Activated CD4-positive, alpha-beta T cell treated with anti-CD3 and anti-CD28 coated beads, Interleukin-2, Interleukin-4, amounts not matched to agents 100 ng/mL and 50 ng/mL, durations not matched to agents 16 hours and 8 hours (primary cell): ENCODE data around the gene SPTLC3.

Experiments used
- DNase-seq: peaks from one replicate; pipeline ENCODE4 v3.0.0-alpha.2; 2020; ENCODE audit warnings: low spot score

Gene SPTLC3

DNA sequence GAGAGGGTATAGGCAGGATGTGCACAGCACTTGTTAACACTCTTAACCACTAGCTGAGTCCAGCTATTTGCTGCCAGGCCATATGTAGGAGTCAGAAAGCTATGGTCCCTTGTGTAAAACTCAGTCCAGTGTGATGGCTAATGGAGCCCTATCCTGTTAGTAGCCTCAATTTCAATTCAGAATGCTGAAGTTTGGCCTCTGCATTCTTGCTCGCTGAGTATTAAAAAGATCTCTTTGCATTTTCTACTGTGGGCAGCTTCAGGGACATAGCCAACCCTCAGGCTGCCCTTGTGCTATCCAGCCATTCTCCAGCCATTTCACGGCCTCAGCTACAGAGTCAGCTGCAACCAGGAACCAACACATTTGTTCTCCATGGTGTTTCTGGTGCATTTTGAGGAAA is 92.5 kb downstream of the SPTLC3 start:
- no peak for DNase-seq

DNA sequence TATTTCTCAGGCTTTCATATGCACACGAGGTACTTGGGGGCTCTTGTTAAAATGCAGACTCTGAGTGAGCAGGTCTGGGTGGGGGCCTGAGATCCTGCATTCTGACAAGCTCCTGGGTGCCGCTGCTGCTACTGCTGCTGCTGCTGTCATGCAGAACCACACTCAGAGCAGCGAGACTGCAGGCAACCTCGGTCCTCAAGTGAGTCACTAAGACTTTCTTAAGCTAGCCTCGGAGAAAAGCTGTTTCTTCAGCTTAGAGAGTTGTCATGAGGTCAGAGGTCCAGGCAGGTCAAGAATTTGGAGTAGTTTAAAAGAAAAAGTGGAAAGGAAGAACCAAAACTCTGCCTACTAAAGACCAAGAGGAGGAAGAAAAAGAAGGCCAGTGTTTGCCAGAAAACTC is 92.9 kb downstream of the SPTLC3 start:
- DNase-seq, result no peak

DNA sequence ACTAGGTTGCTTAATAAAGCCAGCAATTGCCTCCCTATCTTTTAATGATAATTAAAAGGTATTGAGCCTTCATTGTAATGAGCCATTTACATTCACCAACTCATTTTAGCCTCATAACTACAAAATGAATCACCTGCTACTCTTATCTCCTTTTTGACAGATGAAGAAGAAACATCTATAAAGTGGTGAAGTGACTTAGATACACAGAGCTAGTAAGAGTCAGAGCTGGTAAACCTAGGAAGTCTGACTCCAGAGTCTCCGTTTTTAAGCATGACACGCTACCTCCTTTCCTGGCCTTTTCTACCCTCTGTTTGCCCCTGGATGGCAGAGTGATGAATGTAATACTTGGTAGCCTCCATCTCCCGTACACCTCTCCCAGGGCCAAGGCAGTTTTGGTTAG is 93.5 kb downstream of the SPTLC3 start:
- no peak for DNase-seq

DNA sequence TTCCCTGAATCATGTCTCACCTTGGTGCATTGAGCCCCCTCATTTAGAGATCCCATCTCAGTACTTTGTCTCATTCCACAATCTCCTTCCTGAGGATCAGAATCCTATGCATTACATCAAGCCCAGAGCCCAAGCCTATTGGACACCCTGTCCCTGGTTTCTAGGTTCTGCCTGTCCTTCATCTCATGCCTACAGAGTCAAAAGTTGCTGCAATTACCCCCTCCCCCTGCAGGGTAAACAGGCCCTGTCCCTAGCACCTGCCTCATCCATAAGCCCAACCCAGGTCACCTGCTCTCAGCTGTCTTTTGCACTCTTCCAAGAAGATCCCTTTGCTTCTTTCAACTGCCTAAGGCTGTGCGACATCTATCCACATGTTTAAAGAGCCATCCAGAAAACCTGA is 93.9 kb downstream of the SPTLC3 start:
- DNase-seq, result no peak

DNA sequence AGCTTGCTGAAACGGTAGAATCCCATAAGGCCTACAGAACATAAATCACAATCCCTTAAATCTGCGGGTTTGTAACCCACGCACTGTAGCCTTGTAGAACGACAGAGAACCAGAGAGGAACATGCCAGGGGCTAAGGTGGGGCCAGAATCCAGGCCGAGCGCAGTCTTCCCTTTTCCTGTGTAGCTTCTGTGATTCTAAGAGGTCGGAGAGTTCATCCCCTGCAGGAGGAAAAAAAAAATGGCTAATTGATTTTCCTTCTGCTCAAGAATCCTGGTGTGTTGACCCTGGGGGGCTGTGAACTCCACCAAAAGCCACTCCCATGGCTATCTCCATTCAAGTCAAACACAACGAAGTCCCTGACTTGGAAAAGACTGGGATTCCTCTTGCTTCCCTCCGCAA is 96.3 kb downstream of the SPTLC3 start:
- no peak for DNase-seq

DNA sequence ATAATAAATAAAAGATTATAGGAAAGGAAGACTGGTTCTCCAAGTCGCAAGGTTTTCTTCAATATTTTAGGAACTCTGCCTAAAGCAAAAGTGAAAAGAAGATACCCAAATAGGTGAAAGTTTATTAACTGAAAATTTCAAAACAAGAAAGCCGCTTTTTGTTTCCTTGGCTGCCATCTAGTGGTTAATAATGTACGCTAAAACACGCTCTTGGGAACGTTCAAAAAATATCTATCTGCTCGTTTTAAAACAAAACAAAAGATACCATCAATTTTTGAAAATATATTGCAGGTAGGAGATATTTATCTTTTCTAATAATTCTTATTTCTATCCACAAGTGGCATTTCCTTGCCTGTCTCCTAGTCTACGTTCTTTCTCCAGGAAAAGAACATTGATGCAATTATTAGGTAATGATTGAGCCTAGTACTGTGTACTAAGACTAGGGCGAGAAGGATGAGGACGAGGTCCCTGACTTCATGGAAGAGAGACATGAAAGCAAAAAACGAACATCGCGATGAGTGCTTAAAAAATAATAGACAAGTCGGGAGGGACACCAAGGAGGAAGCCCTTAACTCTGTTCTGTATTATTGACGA is 97.2 kb downstream of the SPTLC3 start:
- DNase-seq, result peak; percentile 17

DNA sequence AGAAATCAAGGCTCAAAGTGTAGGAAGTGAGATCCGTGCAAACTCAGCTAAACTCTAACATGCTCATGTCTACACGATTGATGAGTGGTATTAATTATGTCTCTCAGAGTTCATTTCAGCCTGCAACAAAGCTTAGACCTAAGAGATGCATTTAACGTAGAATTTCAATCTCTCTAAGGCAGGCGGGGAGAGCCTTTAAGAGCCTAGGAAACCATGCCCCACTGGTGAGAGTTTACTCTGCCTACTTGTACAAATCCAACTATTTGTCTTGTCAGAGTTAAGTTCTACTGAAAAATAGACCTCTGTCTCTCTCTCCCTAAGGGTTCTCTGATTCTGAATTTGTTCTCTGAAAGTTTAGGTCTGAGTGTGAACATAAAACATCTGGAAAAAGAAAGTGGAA is 100.9 kb downstream of the SPTLC3 start:
- no peak for DNase-seq

DNA sequence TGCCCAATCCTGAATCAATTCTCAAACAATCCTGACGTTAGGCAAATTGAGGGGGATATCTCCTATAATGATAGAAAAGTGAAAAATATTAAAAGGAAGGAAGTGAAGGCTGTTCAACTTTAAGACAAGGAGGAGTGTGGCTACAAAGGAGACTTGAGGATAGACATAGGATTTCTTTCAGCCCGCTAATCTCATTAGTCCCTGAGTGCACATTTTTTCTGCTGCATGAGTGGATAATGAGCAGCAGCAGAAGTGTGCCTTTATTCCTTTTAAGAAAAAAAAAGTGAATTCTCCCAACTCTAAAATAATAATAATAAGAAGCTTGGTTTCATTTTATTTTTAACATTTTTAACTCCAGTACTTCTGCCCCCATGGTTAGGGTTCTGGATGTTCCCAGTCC is 102.0 kb downstream of the SPTLC3 start:
- DNase-seq, result no peak

DNA sequence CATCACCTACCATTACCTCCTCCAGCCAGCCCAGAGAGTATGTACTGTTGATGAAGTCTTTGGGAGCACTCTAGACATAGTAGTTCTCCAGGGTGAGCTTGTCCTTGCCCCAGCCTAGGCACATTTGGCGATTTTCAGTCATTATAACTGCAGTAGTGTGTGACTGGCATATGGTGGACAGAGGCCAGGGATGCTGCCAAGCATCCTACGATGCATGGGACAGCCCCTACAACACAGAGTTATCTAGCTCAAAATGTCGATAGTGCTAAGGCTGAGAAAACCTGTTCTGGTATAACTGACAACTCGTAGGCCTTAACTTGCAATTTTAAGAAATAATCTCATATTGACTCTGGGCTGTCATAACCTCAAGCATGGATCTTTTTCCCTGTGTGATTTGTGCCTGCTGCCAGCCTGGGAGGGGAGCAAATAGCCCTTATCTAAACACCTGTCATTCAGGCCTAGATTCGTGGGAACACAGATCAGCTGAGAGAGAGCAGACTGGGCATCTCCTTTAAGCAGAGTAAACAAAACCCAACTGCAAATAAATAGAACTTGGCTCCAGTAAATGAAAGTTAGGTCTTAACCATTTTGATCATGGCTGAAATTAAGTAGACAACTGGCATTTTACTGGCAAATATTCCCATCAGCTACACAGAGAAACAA is 102.6 kb downstream of the SPTLC3 start:
- DNase-seq, result no peak

DNA sequence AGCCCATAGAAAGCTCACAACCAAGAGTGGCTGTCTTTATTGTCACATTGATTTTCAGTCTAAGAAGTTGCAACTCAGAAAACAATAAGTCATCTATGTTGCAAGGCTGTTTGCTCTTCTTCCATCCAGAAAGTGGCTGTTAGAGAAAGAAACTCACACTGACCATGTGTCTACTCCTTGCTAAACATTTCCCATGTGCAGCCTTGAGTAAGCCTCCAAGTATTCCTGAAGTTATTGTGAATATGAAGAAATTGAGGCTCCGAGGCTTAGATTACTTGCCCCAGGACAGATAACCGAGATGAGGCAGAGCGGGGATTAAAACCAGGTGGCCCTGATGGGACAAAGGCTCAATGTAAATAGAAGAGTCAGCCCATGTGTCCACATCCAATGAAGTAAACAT is 105.0 kb downstream of the SPTLC3 start:
- DNase-seq, result no peak

DNA sequence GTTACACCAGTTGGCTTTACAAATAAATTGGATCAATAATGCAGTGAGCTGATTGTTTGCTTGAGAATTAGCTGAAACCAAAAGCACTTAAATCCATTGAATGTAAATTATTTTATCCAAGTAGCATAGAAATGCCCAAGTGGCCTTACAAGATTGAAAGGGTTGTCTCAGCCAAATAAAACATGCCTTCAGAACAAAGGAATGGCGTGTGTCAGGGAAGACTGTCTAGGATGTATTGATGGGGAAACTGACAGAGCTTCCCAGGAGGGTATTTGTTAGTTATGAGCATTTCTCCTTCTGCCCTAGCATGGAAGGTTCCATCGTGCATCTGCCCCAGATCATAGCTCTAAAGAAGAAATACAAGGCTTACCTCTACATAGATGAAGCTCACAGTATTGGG is 108.4 kb downstream of the SPTLC3 start:
- DNase-seq, result no peak

DNA sequence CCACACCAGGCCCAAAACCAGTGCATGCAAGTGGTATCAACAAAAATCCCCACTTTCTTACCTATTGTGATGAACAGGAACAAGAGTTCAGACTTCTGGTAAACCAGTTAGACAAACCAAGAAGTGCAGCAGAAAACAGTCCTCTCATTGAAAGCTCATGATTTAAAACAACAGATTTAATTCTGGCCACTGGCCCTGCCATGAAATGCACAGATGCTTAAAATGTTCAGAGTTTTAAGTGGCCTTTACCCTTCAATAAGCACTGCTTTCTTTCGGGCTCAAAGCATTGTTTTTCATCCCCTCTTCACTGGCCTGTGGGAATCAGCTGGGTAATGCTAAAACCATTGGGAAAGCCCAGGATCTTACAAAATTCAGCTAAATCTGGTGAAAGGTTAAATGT is 109.9 kb downstream of the SPTLC3 start:
- no peak for DNase-seq

DNA sequence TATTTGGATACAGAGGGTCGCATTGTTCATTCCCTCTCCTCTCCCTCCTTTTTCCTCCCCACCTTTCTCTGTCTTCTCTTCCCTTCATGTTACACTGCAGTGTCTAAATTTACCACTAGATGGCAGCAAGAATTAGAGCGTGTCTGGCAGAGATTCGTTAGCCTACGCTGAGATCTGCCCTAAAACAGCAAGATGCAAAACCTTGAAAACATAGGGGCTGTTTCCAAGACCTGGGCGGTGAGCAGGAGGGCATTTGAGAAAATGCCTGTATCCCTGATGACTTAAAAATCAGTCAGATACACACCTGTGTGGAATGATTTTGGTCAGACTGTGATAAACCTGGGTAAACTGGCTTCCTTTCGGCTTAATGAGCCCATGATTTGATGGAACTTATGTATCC is 110.8 kb downstream of the SPTLC3 start:
- DNase-seq, result peak; percentile 69

DNA sequence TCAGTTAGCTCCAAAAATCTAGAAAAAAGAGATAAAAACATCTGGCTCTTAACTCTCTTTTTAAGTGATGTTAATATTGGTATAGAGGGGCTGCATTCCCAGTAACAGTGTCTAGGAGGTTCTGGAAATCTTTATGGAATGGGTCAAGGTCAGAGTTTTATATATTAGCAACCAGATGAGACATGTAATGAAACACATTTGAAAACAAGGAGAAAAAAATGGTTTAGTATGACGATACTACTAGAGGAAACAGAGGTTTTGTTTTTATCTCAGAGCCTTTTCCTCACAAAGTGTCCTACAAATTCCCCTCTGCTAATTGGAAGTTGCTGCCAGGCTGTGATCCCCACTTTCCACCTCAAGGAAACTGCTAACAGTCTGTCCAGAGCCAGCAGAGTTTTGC is 111.7 kb downstream of the SPTLC3 start:
- no peak for DNase-seq

DNA sequence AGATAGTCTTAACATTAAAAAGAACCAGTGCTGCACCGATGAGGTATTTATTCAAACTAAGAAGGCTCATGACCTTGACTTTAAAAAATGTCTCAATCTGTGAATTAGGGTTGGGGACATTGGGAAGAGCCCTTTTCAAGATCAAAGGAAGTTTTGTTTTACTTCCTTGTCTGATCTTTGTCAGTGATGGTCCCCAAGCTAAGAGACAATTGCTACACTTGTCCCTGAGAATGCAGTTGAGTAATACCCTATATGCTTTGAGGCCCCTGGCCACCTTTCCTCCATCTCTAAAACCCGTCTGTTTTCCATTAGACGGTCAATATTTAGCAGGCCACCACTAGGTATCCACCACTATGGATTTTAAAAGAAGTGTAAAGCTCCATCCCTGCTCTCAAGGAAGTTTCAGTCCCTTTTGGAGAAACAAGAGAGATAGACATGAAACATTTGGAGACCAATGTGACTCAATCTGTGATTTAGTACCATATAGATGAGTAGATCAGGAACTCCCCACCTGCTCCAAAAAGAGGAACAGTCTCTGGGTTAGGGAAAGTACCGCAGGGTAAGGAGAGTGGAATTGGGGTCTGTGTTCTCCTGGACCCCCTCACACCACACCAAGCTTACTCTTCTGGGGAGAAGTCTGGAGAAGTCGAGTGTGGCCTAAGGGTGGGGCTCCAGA is 113.2 kb downstream of the SPTLC3 start:
- no peak for DNase-seq

DNA sequence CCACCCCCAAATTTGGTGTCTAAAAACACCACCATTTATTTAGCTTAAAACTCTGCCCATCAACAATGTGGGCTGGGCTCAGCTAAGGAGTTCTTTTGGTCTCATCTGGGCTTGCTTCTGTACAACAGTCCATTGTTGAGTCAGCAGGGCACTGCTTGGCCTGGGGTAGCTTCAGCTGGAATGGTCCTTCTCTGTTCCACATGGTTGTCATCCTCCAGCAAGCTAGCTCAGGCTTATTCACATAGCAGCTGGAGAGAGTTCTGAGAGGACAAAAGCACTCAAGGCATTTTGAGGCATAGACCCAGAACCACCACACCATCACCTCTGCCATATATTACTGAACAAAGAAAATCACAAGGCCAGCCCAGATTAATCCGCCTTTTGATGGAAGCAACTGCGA is 116.7 kb downstream of the SPTLC3 start:
- no peak for DNase-seq

DNA sequence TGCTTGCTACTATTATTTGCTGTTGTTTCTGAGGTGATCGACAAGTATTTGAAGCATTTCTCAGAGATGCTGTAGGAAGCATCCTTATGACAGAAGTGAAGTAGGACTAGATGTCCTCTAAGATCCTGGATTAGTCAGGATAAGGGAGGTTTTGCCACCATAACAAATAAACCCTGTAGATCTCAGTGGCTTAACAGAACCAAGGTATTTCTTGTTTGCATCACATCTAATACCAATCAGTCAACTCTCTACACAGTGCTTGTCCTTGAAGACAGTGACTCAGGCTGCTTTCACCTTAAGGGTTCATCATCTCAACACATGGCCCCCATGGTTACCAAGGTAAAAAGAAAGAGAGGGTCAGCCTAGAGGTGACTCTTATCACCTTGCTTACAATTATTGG is 119.4 kb downstream of the SPTLC3 start:
- DNase-seq, result no peak

DNA sequence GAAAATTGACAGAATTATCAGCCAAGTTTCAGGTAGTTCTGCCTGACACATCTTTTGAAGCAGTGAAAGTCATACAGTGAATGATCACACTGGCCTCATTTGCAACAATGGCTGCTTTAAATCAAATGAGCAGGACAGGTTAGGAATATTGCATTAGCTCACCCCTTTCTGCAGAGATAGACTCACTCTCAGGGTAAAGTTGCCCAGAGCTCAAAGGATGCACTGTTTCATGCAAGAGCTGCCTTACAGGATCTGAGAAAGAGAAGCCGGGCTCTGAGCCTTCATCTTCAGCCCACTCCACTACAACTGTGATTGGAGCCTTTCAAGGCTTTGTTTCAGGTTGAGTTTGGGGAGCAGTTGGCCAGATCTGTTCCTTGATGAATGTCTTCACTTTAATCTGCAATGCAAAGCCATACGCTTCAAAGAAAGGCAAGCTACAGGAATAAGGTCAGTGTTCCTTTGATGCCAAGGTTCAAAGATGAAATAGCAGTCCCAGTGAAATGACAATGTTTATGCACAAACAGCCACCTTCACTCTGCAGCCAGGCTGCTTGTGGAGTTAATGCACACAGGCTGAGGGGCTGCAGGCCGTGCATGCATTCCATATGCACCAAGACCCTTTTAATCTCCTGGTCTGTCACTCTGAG is 121.4 kb downstream of the SPTLC3 start:
- no peak for DNase-seq

DNA sequence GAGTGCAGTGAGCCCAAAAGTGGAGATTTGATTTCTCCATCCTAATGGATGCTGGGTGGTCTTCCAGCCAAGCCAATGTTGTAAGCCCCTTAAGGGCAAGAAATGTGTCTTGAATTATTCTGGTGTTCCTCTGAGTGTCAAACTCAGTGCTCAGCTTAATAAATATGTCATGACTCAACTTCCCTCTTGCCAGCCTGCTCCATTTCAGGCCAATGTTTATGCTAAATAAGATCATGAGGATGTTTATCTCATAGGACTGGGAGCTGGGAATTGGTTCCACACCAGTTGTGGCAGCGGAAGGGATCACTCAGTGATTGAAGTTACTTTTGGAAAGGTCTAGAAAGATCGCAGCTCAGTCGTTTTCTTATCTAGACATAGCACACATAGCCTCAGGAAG is 121.9 kb downstream of the SPTLC3 start:
- no peak for DNase-seq

DNA sequence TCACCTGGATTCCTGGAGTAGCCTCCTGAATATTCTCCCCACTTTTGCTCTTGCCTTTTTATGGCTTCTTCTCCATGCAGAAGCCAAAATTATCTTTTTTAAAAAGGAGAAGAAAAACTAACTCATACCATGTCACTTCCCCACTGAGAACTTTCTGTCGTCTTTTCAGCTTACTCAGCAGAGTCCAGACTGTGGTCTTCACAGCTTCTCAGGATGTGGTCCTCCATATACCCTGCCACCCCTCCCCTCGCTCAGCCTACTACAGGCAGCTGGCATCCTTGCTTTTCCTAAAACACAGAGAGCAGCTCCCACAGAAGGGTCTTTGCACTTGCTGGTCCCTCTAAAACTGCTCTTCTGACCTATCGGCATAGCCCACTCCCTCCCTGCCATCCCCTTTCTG is 122.9 kb downstream of the SPTLC3 start:
- DNase-seq, result no peak

DNA sequence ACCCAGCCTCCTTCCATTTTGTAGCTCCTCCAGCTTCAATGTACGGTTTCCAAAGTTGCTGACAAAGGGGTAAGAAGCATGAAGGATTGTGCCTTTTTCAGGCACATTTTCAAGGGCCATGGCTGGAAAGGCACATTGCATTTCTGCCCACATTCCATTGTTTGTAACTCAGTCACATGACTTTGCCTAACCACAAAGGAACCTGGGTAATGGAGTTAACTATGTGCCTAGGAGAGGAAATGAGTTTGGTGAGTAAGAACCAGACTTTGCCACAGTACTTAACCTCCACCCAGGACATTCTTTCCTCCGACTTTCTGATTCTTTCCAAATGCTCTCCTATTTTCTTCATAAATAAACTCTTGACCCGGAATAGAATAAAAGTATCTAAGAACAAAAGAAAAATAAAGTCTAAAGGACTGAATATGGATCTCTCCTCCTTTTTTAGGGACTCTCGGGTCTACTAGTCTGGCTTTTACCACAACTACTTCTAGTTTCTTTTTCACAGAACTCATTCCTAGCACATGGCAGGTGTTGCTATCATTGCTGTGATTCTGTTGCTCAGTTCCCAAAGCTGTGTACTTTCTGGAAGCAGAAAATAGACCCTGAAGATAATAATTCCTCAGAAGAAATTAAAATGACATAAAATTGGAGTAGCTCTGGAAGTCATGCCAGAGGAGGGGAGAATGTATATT is 130.8 kb downstream of the SPTLC3 start:
- DNase-seq, result no peak

DNA sequence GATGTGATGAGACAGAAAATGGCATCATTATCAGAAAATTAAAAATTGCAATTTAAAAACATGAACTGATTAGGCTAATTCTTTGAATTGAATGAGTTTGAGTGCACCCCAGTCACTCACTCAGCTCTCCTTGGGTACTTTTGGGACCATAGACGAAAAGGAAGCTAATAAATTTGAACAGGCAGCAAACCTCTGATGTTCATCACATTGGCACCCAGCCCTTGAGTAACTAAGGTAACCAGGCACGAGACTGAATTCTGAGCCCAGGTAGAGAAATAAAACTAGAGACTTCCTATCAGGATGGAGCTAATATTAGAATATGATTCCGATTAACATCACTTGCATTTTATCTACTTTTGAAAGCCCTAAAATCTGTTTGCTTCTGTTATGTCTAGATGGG is 131.4 kb downstream of the SPTLC3 start:
- no peak for DNase-seq

DNA sequence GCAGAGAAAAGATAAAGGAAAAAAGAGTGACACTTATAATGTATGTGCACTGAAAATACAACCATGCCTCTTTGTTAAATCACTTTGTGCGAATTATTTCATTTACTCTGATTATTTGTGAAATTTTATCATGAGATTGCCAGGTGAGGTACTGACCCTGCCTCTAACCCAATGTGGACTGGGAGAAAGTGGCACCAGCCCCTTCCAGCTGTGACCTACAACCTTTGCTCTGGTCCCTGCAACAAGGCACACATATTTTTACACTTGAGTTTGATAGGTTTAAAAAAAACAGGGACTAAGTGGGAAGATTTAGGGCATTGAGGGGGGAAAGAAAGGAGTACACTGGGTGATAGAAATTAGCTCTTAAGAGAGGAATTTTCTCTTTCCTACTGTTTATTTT is 132.0 kb downstream of the SPTLC3 start:
- no peak for DNase-seq
